ENCODE measurements around the gene SLC4A11. TPM values are rescaled to one million over a fixed set of nuclear protein-coding genes. Genes with fewer than 3 reads are reported as not detected.

SLC4A11 gene
- total RNA-seq (ENCODE audit: insufficient read depth, low replicate concordance) = not detected

DNA sequence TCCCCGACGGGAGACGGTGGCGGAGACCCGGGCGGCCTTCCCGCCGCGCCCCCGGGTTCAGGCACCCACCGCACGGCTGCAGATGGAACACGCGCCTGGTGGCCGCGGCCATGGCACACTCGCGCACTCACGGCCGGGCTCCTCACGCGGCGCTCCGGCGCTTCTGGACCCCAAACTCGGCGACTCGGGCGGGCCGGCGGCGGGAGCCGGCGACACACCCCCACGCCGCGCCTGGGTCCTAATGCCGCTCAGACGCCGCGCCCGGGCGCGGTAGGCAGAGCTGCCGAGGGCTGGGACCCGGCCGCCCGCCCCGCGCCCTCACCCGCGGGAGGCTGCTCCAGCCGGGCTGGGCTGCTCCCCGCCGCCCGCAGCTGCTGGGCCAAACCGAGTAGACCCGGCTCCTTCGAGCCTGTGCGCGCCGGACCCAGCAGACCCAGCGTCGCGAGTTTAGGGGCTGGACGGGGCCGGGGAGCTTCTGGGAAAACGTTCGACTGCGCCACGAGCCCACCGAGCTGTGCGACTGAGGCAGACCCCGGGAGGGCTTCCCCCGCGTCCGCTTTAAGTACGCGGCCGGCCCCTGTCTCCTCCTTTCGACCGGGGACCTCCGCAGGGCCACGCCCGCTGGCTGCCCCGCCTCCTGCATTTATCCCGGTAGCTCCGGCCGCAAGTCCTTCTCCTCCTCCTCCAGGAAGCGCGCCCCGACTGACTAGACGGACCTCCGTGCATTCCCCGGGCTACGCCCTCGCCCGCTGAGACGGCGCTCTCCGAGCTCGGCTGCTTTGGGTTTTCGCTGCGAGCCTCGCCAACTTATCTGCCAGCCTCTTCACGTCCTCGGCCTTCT lies at the start of gene SLC4A11:
TSS of gene SLC4A11 (minus strand) at position 165 of the 841 bp plus-strand sequence. CDS start at position 112, 53 bp downstream.
- peak; percentile 25 for DNase-seq (ENCODE audit: low spot score)

- DNase-seq (ENCODE audit: low spot score) = no peak
Measured at GRCh38 chr20:3283222-3283820, 44.3 kb upstream of the SLC4A11 start.

- DNase-seq (ENCODE audit: low spot score) = no peak
Measured at GRCh38 chr20:3282271-3283221, 43.6 kb upstream of the SLC4A11 start.

DNA sequence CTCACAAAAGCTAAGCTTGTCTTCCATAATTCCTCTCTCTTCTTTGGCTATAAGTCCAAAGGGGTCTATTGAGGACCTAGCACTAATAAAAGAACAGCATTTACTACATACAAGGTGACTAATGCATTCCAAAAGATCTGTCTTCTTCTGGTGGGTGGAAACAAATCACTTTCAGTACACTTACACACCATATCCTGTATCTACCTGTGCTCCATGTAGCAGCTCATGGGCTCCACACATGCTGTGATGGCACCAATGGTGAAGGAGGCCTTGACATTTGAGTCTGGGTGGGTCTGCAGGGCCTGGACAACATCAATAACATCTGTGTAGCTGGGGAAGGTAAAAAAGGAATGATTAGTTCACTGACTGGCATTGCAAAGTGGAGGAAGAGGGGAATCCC lies 42.4 kb upstream of the SLC4A11 start:
- no peak for DNase-seq (ENCODE audit: low spot score)

GRCh38 chr20:3279761-3280160 lies 40.8 kb upstream of the SLC4A11 start:
- DNase-seq (ENCODE audit: low spot score) = no peak

DNA sequence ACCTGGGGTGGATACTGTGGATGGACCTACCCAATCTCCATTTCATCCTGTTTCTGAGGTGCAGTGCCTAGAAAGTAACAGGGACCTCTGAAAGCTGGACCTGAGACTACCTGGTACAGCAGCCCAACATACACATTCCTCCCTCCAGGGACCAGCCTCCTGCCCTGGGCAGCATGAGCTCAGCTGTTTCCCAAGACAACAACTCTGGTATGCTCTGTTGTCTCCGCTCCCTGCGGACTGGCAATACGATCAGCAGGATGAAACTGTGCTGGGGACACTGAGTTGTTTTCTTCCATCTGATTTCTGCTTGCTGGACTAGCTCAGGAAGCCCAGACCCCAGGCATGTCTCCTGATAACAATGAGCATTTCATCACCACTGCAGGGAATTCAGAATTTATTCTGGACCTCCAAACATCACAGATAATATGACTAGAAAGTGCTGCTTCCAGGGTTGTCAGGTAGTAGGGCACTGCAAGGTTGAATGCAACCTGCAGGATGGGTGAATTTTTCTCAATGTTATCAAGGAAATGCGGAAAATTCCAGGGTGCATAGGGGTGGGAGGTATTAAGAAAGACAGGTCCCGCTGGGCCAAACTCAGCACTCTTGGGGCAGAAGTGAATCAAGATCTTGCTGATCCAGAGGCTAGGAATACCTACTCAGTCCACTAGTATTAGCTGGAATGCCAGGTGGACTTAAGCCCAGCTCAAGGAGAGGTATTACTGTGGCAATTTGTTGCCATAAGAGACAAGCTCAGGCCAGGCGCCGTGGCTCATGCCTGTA lies 38.9 kb upstream of the SLC4A11 start:
- DNase-seq (ENCODE audit: low spot score) = no peak

DNA sequence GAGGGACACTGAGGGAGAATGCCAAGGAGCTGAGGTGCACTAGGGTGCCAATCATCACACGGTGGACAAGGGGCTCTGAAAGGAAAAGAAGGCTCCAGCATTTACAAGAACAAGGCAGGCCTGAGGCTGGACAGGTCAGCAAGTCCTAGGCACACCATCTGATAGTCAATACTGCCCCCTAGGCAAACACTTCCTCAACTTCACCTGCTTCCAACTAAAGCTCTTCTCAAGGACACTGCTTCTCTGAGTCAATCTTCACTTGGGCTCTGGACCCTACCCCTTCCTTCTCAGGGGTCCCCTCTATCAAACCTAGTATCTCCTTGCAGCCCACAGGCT lies 37.7 kb upstream of the SLC4A11 start:
- no peak for DNase-seq (ENCODE audit: low spot score)

- DNase-seq (ENCODE audit: low spot score) = no peak
Measured at GRCh38 chr20:3275966-3276679, 37.1 kb upstream of the SLC4A11 start.

DNA sequence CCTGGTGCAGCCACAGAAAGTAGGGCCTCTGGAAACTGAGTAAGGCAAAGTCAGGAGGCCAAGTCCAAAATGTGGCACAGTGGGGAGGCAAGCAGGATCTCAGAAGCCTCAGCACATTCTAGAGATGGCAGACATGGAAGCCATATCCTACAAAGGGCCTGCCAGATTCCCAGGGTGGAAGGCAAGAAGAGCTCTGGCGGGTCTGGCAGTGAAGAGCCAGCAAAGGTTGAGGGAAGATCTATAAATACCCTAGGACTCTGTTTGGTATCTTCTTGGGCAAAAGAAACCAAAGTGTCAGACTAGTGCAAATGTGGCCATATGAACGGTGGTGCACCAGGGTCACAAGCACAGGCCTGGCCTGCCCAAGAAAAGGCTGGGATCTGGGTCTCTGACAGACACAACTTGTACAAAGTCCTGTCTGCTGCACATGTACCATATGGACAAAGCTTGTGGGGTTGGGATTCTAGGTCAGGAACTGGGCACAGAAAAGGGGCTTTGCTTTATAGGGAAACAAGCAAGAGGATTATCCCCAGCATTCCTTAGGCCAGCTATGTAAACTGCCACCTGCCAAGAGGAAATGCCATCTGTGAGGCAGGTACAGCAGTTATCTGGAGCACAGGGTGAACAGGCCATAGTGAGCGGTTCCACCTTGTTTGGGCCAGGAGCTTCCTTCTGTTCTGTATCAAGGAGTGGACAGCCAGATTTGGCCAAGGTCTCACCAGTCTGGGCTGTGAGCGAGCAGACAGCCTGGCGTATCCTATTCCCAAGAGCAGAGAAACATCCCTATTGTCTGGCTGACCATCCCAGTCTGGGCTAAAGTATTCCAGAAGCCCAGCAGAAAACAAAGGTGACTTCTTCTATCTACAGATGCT lies 36.3 kb upstream of the SLC4A11 start:
- DNase-seq (ENCODE audit: low spot score) = no peak

GRCh38 chr20:3273371-3273770 lies 34.4 kb upstream of the SLC4A11 start:
- no peak for DNase-seq (ENCODE audit: low spot score)

- DNase-seq (ENCODE audit: low spot score) = no peak
Measured at GRCh38 chr20:3270051-3270450, 31.1 kb upstream of the SLC4A11 start.

DNA sequence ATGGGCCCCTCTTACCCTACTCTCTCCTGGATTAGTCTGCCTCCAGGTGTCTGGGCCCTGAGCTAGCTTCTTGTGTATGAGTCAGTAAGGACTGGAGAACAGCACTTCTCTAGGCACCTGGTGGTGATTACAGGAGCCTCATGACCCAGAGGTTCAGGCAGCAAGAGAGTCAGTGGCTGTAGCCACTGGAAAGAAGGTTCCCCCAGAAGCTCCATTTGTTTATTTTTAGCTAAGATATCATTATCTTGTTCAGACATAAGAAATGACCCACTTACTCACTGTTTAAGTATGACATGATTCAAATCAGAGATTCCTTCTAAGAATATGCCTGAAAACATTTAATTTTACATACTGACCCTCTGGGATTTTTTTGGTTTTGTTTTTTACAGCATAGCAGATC lies 23.6 kb upstream of the SLC4A11 start:
- DNase-seq (ENCODE audit: low spot score) = no peak

- DNase-seq (ENCODE audit: low spot score) = no peak
Measured at GRCh38 chr20:3258429-3258828, 19.4 kb upstream of the SLC4A11 start.

DNA sequence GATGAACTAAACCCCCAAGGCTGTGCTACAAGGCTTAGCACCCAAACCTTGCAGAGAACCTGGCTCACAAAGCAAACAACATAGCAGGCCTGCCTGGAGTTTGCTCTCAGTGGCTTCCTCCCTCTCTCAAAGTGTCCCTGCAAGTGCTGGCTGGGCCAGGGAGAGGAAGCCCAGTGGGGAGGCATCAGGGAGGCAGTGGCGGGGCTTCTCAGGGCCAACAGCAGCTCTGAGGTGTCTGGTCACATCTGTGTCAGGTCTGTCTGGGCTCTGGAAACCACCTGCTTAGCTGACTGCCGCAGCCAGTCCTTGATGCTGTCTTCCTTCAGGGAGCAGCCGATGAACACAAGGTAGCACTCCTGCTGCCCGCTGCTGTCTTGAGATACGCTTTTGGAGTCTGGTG lies 16.7 kb upstream of the SLC4A11 start:
- DNase-seq (ENCODE audit: low spot score) = no peak

- no peak for DNase-seq (ENCODE audit: low spot score)
Measured at GRCh38 chr20:3251806-3252205, 12.8 kb upstream of the SLC4A11 start.

DNA sequence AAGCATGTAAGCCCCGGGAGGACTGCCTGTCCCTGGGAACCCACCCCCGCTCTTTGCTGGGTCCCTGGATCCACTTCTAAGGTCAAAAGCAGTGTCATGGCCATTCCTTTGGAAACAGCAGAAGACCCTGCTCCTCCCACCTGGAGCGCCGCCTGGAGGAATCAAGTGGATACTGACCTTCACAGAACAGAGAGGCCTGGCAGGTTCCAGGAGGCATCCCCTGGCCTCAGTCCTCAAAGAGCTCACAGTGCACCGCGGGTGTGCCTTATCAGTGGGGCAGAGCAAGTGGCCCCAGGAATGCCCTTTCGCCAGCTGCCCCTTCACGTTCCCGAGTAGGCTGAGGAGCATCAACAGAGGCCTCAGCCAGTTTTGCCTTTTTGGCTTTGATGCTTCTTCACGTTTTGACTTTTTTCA lies 11.1 kb upstream of the SLC4A11 start:
- DNase-seq (ENCODE audit: low spot score) = no peak

DNA sequence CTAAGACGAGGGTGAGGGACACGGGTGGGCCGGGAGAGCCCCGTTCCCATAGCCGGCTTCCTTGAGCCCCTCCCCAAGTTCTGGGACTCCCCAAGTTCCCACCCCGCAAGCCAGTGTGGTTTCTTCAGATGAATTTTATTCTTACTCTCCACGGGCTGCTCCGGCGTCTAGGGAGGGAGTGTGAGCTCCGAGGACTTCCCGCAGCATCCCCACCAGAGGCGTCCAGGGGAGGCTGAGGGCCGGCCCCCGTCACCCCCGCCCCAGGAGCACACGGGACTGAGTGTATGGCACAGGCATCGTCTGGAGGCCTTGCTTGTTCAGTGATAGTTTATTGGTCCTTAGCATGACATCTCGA lies 10.0 kb upstream of the SLC4A11 start:
- no peak for DNase-seq (ENCODE audit: low spot score)

- DNase-seq (ENCODE audit: low spot score) = peak; percentile 24
Measured at GRCh38 chr20:3248167-3248992, 9.4 kb upstream of the SLC4A11 start.

GRCh38 chr20:3247638-3248037 lies 8.6 kb upstream of the SLC4A11 start:
- DNase-seq (ENCODE audit: low spot score) = peak; percentile 41

All from umbilical cord (tissue), 2 donors.